WTC11 (cell line): ENCODE results near the gene KRT37. TPM values are rescaled to one million over a fixed set of nuclear protein-coding genes. Genes with fewer than 3 reads are reported as not detected.

Experiments used
- ATAC-seq: fragments of 200-7000 bp; cut with Tn5 transposase; 2 replicates; pipeline ENCODE4 v1.10.0; 2021; ENCODE audit warnings: mild to moderate bottlenecking, moderate library complexity
- CTCF ChIA-PET: fragments of 300-600 bp; sonication (Branson Sonifier 250); formaldehyde crosslinking; loops from one replicate; lab custom pipeline; 2021; ENCODE audit warnings: antibody characterized with exemption; lab: Charles Lee
- POLR2A ChIA-PET: fragments of 350-600 bp; sonication (Branson Sonifier 250); formaldehyde crosslinking; loops from one replicate; lab custom pipeline; 2021; ENCODE audit warnings: antibody characterized with exemption; lab: Charles Lee
- DNase-seq: peaks from one replicate; pipeline ENCODE4 v3.0.0; 2021; ENCODE audit warnings: low spot score
- H3K27ac Mint-ChIP-seq: 2 replicates; pipeline ENCODE4 v1.8.0; 2021; ENCODE audit warnings: mixed read lengths
- H3K27me3 Mint-ChIP-seq: 2 replicates; pipeline ENCODE4 v1.8.0; 2021; ENCODE audit warnings: low read depth, mild to moderate bottlenecking, moderate library complexity, mixed read lengths
- H3K36me3 Mint-ChIP-seq: 2 replicates; pipeline ENCODE4 v1.8.0; 2021; ENCODE audit warnings: mixed read lengths
- H3K4me1 Mint-ChIP-seq: 2 replicates; pipeline ENCODE4 v1.8.0; 2022; ENCODE audit warnings: mixed read lengths
- H3K4me3 Mint-ChIP-seq: 2 replicates; pipeline ENCODE4 v1.8.0; 2021; ENCODE audit warnings: mild to moderate bottlenecking, moderate library complexity, mixed read lengths
- H3K9me3 Mint-ChIP-seq: 2 replicates; pipeline ENCODE4 v1.8.0; 2021; ENCODE audit warnings: mixed read lengths
- ATF1 ChIP-seq: sonication (generic); formaldehyde crosslinking; IDR thresholded peaks from 2 replicates; pipeline ENCODE4 v1.8.1; 2023; ENCODE audit warnings: mild to moderate bottlenecking, moderate library complexity, missing genetic modification reagents
- CREM ChIP-seq: sonication (generic); formaldehyde crosslinking; IDR thresholded peaks from 2 replicates; pipeline ENCODE4 v1.8.1; 2022; ENCODE audit warnings: mild to moderate bottlenecking, missing genetic modification reagents, moderate library complexity
- GRHL2 ChIP-seq: fragments of 250-450 bp; sonication (Bioruptor Pico); IDR thresholded peaks from 2 replicates; pipeline ENCODE4 v1.8.0; 2022; ENCODE audit warnings: mild to moderate bottlenecking, moderate library complexity; ENCODE audit not compliant: insufficient replicate concordance, severe bottlenecking
- HMGA2 ChIP-seq: fragments of 250-450 bp; sonication (Bioruptor Pico); IDR thresholded peaks from 2 replicates; pipeline ENCODE4 v1.4.0; 2021; ENCODE audit warnings: mild to moderate bottlenecking, moderate library complexity
- NR3C1 ChIP-seq: sonication (generic); formaldehyde crosslinking; conservative IDR thresholded peaks from 2 replicates; pipeline ENCODE4 v1.8.1; 2023; ENCODE audit warnings: low read depth, mild to moderate bottlenecking, missing genetic modification reagents
- RORB ChIP-seq: fragments of 250-450 bp; sonication (Bioruptor Pico); IDR thresholded peaks from 2 replicates; pipeline ENCODE4 v1.9.0; 2021; ENCODE audit warnings: mild to moderate bottlenecking
- TEAD1 ChIP-seq: sonication (generic); formaldehyde crosslinking; IDR thresholded peaks from 2 replicates; pipeline ENCODE4 v1.8.0; 2022; ENCODE audit warnings: mild to moderate bottlenecking, missing genetic modification reagents
- TEAD4 ChIP-seq: sonication (generic); formaldehyde crosslinking; IDR thresholded peaks from 2 replicates; pipeline ENCODE4 v1.8.0; 2022; ENCODE audit warnings: mild to moderate bottlenecking, missing genetic modification reagents
- total RNA-seq: library from RNA; stranded (reverse); gene quantifications from 3 replicates; pipeline ENCODE4 v1.2.3, GENCODE V29; 2021
- TF ChIP-seq, protein P1 (sequence below): sonication (generic); formaldehyde crosslinking; conservative IDR thresholded peaks from 2 replicates; pipeline ENCODE4 v1.8.1; 2023; ENCODE audit warnings: mild to moderate bottlenecking, low read depth, missing genetic modification reagents, moderate library complexity
- TF ChIP-seq, protein P2 (sequence below): sonication (generic); formaldehyde crosslinking; IDR thresholded peaks from 2 replicates; pipeline ENCODE4 v1.8.1; 2023; ENCODE audit warnings: mild to moderate bottlenecking, moderate library complexity, missing genetic modification reagents
- TF ChIP-seq, protein P3 (sequence below): sonication (generic); formaldehyde crosslinking; IDR thresholded peaks from 2 replicates; pipeline ENCODE4 v1.8.0; 2022; ENCODE audit warnings: mild to moderate bottlenecking, missing genetic modification reagents
- TF ChIP-seq, protein P4 (sequence below): fragments of 250-450 bp; sonication (Bioruptor Pico); conservative IDR thresholded peaks from 2 replicates; pipeline ENCODE4 v1.9.0; 2021; ENCODE audit warnings: mild to moderate bottlenecking
- TF ChIP-seq, protein P5 (sequence below): fragments of 250-450 bp; sonication (Bioruptor Pico); IDR thresholded peaks from 2 replicates; pipeline ENCODE4 v1.9.0; 2021; ENCODE audit warnings: mild to moderate bottlenecking
- TF ChIP-seq, protein P6 (sequence below): sonication (generic); formaldehyde crosslinking; IDR thresholded peaks from 2 replicates; pipeline ENCODE4 v1.8.0; 2022; ENCODE audit warnings: mild to moderate bottlenecking, missing genetic modification reagents
- TF ChIP-seq, protein P7 (sequence below): sonication (generic); formaldehyde crosslinking; IDR thresholded peaks from 2 replicates; pipeline ENCODE4 v1.8.1; 2022; ENCODE audit warnings: mild to moderate bottlenecking, missing genetic modification reagents, moderate library complexity, borderline replicate concordance
- TF ChIP-seq, protein P8 (sequence below): sonication (generic); formaldehyde crosslinking; IDR thresholded peaks from 2 replicates; pipeline ENCODE4 v1.8.1; 2023; ENCODE audit warnings: mild to moderate bottlenecking, missing genetic modification reagents, moderate library complexity

KRT37 gene
- total RNA-seq, 1 experiment from 2014 or later, result not detected

DNA sequence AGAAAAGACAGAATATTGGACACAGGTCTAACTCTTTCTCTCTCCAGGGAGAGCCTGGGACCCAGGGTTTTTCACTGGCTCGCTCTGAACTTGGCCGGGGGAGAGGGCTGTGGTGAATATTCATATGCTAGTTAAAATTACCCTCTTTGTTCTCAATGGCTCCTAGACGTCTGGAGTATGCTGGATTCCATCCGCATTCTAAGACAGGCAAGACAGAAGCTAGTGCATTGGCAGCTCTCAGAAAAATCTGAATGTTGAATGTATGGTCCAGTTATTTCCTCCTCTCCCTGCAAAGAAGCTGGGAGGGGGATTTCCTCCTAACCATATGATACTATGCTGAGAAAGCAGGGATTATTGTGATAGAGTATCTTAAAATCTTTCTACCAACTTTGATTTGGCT is 36.7 kb downstream of the KRT37 start:
- Mint-ChIP-seq H3K36me3 (peaks cover 6% of the 10 kb centered on the region), H3K4me1 (no peaks in the 10 kb centered on the region), H3K27me3 (no peaks in the 10 kb centered on the region; the same call in 1 of the 2 replicates), H3K27ac (no peak overlapping the region), H3K4me3 (no peak overlapping the region), H3K9me3 (peaks cover 15% of the 10 kb centered on the region)
- ATAC-seq (no peak), DNase-seq (no peak)
- ChIA-PET CTCF (interaction anchor here (1.3 kb wide), 1 partner anchor 30 kb away, joined by 5 read pairs; no protein-coding TSS in a partner anchor), POLR2A (no interaction called here)
- TF ChIP-seq TEAD4 (CRISPR knock-in tag) (no peak), GRHL2 (no peak), RORB (CRISPR knock-in tag) (no peak)
- TF ChIP-seq, protein P1, sequence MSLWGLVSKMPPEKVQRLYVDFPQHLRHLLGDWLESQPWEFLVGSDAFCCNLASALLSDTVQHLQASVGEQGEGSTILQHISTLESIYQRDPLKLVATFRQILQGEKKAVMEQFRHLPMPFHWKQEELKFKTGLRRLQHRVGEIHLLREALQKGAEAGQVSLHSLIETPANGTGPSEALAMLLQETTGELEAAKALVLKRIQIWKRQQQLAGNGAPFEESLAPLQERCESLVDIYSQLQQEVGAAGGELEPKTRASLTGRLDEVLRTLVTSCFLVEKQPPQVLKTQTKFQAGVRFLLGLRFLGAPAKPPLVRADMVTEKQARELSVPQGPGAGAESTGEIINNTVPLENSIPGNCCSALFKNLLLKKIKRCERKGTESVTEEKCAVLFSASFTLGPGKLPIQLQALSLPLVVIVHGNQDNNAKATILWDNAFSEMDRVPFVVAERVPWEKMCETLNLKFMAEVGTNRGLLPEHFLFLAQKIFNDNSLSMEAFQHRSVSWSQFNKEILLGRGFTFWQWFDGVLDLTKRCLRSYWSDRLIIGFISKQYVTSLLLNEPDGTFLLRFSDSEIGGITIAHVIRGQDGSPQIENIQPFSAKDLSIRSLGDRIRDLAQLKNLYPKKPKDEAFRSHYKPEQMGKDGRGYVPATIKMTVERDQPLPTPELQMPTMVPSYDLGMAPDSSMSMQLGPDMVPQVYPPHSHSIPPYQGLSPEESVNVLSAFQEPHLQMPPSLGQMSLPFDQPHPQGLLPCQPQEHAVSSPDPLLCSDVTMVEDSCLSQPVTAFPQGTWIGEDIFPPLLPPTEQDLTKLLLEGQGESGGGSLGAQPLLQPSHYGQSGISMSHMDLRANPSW, result no peak
- TF ChIP-seq, protein P2, sequence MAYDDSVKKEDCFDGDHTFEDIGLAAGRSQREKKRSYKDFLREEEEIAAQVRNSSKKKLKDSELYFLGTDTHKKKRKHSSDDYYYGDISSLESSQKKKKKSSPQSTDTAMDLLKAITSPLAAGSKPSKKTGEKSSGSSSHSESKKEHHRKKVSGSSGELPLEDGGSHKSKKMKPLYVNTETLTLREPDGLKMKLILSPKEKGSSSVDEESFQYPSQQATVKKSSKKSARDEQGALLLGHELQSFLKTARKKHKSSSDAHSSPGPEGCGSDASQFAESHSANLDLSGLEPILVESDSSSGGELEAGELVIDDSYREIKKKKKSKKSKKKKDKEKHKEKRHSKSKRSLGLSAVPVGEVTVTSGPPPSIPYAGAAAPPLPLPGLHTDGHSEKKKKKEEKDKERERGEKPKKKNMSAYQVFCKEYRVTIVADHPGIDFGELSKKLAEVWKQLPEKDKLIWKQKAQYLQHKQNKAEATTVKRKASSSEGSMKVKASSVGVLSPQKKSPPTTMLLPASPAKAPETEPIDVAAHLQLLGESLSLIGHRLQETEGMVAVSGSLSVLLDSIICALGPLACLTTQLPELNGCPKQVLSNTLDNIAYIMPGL (CRISPR knock-in tag), result no peak
- TF ChIP-seq, protein P3, sequence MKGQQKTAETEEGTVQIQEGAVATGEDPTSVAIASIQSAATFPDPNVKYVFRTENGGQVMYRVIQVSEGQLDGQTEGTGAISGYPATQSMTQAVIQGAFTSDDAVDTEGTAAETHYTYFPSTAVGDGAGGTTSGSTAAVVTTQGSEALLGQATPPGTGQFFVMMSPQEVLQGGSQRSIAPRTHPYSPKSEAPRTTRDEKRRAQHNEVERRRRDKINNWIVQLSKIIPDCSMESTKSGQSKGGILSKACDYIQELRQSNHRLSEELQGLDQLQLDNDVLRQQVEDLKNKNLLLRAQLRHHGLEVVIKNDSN (CRISPR knock-in tag), result no peak

DNA sequence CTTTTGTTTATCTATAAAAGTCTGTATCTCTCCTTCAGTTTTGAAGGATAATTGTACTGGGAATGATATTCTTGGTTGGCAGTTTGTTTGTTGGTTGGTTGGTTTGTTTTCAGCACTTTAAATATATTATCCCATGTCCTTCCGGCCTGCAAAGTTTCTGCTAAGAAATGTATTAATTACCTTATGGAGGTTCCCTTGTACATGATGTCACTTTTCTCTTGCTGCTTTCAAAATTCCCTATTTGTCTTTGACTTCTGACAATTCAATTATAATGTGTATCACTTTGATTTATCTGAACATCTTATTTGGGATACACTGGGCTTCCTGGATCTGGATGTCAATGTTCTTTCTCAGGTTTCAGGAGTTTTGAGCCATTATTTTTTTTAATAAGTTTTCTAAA is 38.2 kb downstream of the KRT37 start:
- H3K9me3 Mint-ChIP-seq, result peaks cover 17% of the 10 kb centered on the region
- ATAC-seq, result no peak
- TF ChIP-seq NR3C1 (CRISPR knock-in tag) (no peak), ATF1 (CRISPR knock-in tag) (no peak), HMGA2 (no peak), CREM (no peak), TEAD1 (CRISPR knock-in tag) (no peak)
- TF ChIP-seq, protein P4, sequence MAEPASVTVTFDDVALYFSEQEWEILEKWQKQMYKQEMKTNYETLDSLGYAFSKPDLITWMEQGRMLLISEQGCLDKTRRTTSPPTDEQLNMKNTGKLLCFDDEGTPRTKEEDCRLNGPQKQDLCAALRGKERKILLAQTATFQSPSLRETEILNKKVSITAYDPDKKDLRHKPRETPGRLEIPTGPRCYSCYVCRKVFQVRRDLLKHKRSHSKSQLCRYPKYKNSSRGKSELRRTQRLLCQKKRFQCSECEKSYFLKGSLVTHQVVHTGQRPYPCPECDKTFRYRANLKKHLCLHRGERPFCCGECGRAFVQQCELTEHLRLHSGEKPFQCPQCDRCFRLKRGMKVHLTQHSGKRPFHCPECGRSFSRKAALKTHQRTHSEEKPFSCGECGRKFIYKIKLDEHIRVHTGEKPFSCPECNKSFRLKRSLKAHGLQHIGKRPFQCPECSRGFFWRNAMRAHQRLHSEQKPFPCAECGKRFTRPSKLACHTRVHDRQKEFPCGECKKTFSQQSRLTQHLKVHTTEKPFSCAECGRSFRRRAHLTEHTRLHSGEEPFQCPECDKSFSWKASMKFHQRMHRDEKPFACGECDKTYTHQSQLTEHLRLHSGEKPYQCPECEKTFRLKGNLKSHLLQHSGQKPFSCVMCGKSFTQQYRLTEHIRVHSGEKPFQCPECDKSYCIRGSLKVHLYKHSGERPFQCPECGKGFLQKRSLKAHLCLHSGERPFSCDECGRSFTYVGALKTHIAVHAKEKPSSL (CRISPR knock-in tag), result no peak
- TF ChIP-seq, protein P5, sequence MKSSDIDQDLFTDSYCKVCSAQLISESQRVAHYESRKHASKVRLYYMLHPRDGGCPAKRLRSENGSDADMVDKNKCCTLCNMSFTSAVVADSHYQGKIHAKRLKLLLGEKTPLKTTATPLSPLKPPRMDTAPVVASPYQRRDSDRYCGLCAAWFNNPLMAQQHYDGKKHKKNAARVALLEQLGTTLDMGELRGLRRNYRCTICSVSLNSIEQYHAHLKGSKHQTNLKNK (CRISPR knock-in tag), result no peak
- TF ChIP-seq, protein P6, sequence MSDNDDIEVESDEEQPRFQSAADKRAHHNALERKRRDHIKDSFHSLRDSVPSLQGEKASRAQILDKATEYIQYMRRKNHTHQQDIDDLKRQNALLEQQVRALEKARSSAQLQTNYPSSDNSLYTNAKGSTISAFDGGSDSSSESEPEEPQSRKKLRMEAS (CRISPR knock-in tag), result no peak
- TF ChIP-seq, protein P7, sequence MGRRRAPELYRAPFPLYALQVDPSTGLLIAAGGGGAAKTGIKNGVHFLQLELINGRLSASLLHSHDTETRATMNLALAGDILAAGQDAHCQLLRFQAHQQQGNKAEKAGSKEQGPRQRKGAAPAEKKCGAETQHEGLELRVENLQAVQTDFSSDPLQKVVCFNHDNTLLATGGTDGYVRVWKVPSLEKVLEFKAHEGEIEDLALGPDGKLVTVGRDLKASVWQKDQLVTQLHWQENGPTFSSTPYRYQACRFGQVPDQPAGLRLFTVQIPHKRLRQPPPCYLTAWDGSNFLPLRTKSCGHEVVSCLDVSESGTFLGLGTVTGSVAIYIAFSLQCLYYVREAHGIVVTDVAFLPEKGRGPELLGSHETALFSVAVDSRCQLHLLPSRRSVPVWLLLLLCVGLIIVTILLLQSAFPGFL (CRISPR knock-in tag), result no peak
- TF ChIP-seq, protein P8, sequence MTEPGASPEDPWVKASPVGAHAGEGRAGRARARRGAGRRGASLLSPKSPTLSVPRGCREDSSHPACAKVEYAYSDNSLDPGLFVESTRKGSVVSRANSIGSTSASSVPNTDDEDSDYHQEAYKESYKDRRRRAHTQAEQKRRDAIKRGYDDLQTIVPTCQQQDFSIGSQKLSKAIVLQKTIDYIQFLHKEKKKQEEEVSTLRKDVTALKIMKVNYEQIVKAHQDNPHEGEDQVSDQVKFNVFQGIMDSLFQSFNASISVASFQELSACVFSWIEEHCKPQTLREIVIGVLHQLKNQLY (CRISPR knock-in tag), result no peak
- H3K4me1 Mint-ChIP-seq, result no peaks in the 10 kb centered on the region
- ChIA-PET POLR2A (no interaction called here), CTCF (no interaction called here)
- DNase-seq, result no peak
- H3K27me3 Mint-ChIP-seq, result no peaks in the 10 kb centered on the region; the same call in none of the 2 replicates
- H3K27ac Mint-ChIP-seq, result no peak overlapping the region
- H3K36me3 Mint-ChIP-seq, result peaks cover 6% of the 10 kb centered on the region
- no peak overlapping the region for H3K4me3 Mint-ChIP-seq
